Measurements from ENCODE around the gene TACC2. TPM values are rescaled to one million over a fixed set of nuclear protein-coding genes. Genes with fewer than 3 reads are reported as not detected.

TACC2 gene
- total RNA-seq, 4 donors from 2014 or later: 206 to 606 (median 261) TPM

GRCh38 chr10:122142641-122143237, 153.8 kb downstream of the TACC2 start:
- DNase-seq (ENCODE audit: low spot score in 2 of 2): no peak
- Histone ChIP-seq H3K27me3 (no peaks in the 10 kb centered on the region), H3K4me1 (peaks cover 58% of the 10 kb centered on the region), H3K27ac (peak overlapping the region; percentile 44), H3K4me3 (no peak overlapping the region), H3K36me3 (peaks cover 13% of the 10 kb centered on the region), H3K9me3 (no peaks in the 10 kb centered on the region)
- 22% methylated on average over 11 of the region's 14 CpGs for WGBS
- no peak for TF ChIP-seq EP300 (IDR thresholded peaks at IDR 0.05)
- TF ChIP-seq, protein P1, sequence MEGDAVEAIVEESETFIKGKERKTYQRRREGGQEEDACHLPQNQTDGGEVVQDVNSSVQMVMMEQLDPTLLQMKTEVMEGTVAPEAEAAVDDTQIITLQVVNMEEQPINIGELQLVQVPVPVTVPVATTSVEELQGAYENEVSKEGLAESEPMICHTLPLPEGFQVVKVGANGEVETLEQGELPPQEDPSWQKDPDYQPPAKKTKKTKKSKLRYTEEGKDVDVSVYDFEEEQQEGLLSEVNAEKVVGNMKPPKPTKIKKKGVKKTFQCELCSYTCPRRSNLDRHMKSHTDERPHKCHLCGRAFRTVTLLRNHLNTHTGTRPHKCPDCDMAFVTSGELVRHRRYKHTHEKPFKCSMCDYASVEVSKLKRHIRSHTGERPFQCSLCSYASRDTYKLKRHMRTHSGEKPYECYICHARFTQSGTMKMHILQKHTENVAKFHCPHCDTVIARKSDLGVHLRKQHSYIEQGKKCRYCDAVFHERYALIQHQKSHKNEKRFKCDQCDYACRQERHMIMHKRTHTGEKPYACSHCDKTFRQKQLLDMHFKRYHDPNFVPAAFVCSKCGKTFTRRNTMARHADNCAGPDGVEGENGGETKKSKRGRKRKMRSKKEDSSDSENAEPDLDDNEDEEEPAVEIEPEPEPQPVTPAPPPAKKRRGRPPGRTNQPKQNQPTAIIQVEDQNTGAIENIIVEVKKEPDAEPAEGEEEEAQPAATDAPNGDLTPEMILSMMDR (IDR thresholded peaks at IDR 0.05): peak; percentile 74 to 78

DNA sequence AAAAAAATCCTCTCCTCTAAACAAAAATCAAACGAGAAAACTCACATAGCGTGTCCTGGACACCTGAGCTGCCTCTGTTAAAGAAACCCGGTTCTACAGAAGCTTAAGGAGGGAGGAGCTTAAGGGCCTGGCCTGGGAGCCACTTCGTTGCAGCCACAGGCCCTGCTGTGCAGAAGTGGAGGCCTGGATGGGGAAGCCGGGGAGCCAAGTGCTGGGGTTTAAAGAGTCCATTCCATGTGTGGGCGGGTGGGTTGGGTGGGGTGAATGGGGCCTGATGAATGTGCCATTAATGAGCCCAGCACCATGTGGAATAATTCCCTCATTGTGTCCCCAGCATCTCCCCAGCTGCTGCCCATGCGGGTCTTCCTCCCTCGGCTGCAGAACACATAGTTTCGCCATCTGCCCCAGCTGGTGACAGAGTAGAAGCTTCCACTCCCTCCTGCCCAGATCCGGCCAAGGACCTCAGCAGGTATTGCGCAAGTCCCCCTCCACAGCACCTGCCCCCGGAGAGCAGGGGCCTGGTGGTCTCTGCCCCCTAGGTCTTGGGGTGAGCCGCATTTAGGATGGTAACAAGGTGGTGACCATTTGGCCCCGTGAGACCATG, 154.4 kb downstream of the TACC2 start:
- Histone ChIP-seq H3K27me3 (no peaks in the 10 kb centered on the region), H3K4me1 (peaks cover 61% of the 10 kb centered on the region), H3K4me3 (no peak overlapping the region), H3K36me3 (peaks cover 11% of the 10 kb centered on the region), H3K9me3 (no peaks in the 10 kb centered on the region), H3K27ac (no peak overlapping the region)
- no peak for TF ChIP-seq POLR2A (IDR thresholded peaks at IDR 0.05)
- TF ChIP-seq EP300 (IDR thresholded peaks at IDR 0.05): no peak
- TF ChIP-seq POLR2AphosphoS5 (IDR thresholded peaks at IDR 0.05): no peak
- TF ChIP-seq, protein P1 (IDR thresholded peaks at IDR 0.05): no peak
- DNase-seq (ENCODE audit: low spot score in 2 of 2): no peak
- 61% methylated on average over 5 of the region's 14 CpGs for WGBS

GRCh38 chr10:122144199-122144598, 155.2 kb downstream of the TACC2 start:
- Histone ChIP-seq H3K36me3 (peaks cover 11% of the 10 kb centered on the region), H3K27ac (no peak overlapping the region), H3K9me3 (no peaks in the 10 kb centered on the region), H3K4me1 (peaks cover 60% of the 10 kb centered on the region), H3K27me3 (no peaks in the 10 kb centered on the region), H3K4me3 (no peak overlapping the region)
- no peak for DNase-seq (ENCODE audit: low spot score in 2 of 2)
- 63% methylated on average over 2 of the region's 2 CpGs for whole genome bisulfite sequencing
- TF ChIP-seq EP300 (IDR thresholded peaks at IDR 0.05) (no peak), POLR2A (IDR thresholded peaks at IDR 0.05) (no peak), POLR2AphosphoS5 (IDR thresholded peaks at IDR 0.05) (no peak)
- TF ChIP-seq, protein P1 (IDR thresholded peaks at IDR 0.05): no peak

DNA sequence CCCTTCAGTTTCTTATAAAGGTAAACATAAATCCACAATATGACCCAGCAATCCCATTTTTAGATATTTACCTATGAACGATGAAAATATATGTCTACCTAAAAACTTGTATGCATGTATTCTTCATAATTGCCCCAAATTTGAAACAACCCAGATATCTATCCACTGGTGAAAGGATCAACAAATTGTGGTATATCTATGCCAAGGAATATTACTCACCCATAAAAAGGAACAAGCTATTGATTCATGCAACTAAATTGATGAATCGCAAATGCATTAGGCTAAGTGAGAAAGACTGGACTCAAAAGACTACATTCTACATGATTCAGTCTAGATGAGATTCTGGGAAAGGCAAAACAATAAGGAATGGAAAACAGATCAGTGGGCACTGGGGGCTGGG, 156.2 kb downstream of the TACC2 start:
- no peak overlapping the region for H3K27ac ChIP-seq

DNA sequence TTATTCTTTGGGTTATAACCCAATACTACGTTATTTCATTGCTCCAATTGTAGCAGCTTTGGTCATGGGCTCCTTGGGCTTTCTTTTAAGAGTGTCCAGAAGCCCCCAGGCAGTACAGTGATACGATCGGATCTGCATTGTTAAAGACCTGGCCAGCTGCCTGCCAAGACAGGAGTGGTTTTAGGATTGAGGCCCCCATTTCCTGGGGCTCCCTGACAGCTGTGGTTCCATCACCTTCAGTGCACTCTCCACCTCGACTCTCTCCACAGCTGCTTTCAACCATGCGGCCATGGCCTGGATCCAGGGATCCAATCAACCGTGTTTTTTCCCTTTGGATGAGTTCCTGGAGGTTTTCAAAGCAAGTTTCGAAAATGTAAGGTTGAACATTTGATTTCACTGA, 158.7 kb downstream of the TACC2 start:
- Histone ChIP-seq H3K4me1 (peaks cover 40% of the 10 kb centered on the region), H3K27ac (peak overlapping the region; percentile 55), H3K9me3 (no peaks in the 10 kb centered on the region), H3K27me3 (no peaks in the 10 kb centered on the region), H3K4me3 (no peak overlapping the region), H3K36me3 (peaks cover 11% of the 10 kb centered on the region)
- no peak for DNase-seq (ENCODE audit: low spot score in 2 of 2)
- WGBS: 52% methylated on average over 7 of the region's 7 CpGs
- TF ChIP-seq EP300 (IDR thresholded peaks at IDR 0.05): no peak
- TF ChIP-seq POLR2A (IDR thresholded peaks at IDR 0.05): no peak
- TF ChIP-seq, protein P1 (IDR thresholded peaks at IDR 0.05): no peak
- no peak for TF ChIP-seq POLR2AphosphoS5 (IDR thresholded peaks at IDR 0.05)

More for the DNA sequence above, 156.2 kb downstream of the TACC2 start:
- Histone ChIP-seq H3K4me3 (no peak overlapping the region), H3K4me1 (peaks cover 59% of the 10 kb centered on the region), H3K27me3 (no peaks in the 10 kb centered on the region), H3K9me3 (no peaks in the 10 kb centered on the region), H3K36me3 (peaks cover 11% of the 10 kb centered on the region)
- TF ChIP-seq POLR2AphosphoS5 (IDR thresholded peaks at IDR 0.05): no peak
- no peak for TF ChIP-seq POLR2A (IDR thresholded peaks at IDR 0.05)
- no peak for TF ChIP-seq EP300 (IDR thresholded peaks at IDR 0.05)
- TF ChIP-seq, protein P1 (IDR thresholded peaks at IDR 0.05): no peak
- WGBS: 73% methylated on average over 2 of the region's 2 CpGs
- no peak for DNase-seq (ENCODE audit: low spot score in 2 of 2)

All from suprapubic skin (tissue), 4 donors.